Loucy (cell line): ENCODE measurements around the gene MRPL18.
A peak's percentile ranks its signal among the peaks of the same experiment; 100 is the strongest.

ENCODE experiments used
- CTCF ChIP-seq: fragments of 200-600 bp; sonication (generic); conservative IDR thresholded peaks from 2 replicates; pipeline ENCODE4 v1.5.1; 2014; ENCODE audit warnings: mild to moderate bottlenecking, antibody characterized with exemption, low read length
- EZH2phosphoT487 ChIP-seq: fragments of 200-600 bp; IDR thresholded peaks from 2 replicates; pipeline ENCODE4 v1.6.1; 2018; ENCODE audit warnings: antibody characterized with exemption, mild to moderate bottlenecking, moderate library complexity, borderline replicate concordance

DNA sequence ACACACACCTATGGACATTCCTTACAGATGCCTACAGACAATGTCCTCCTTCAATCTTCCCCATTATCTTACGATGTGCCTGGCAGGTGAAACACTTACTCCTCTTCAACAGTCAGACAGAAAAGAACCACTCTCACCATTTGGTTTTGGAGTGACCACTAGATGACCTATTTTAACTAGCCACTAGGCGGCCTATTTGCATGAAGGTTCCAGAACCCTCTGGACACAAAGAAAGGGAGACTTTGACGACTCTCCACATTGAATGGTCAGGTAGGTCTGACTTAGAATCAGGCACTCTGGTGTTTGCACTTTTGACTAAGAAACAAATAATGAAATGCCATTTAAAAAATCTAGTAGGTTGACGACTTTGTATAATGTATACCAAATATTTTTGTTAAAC, 51.8 kb downstream of the MRPL18 start:
- TF ChIP-seq CTCF (peak; percentile 35), EZH2phosphoT487 (no peak)
